Measurements from ENCODE around the gene BPIFB1. TPM values are rescaled to one million over a fixed set of nuclear protein-coding genes. Genes with fewer than 3 reads are reported as not detected.

Gene BPIFB1
- total and polyA plus RNA-seq, 2 of the 8 experiments (the other 6 are each of a cell fraction or from before 2014, with no cell fraction given), result not detected

GRCh38 chr20:33262658-33263065 is 20.4 kb upstream of the BPIFB1 start:
- Histone ChIP-seq H3K36me3 (ENCODE audit: control insufficient read depth in 2 of 4, insufficient read depth in 4 of 4, low read length in 3 of 4) (no peaks in the 10 kb centered on the region), H3K27ac (ENCODE audit: low read depth, low read length) (no peak overlapping the region), H2BK120ac (replicated peaks; ENCODE audit: low read depth, low read length) (no peak overlapping the region), H3K56ac (replicated peaks; ENCODE audit: insufficient read length, low read depth, low read length) (no peak overlapping the region), H2BK5ac (ENCODE audit: low read depth, low read length) (no peak overlapping the region), H3K4ac (replicated peaks; ENCODE audit: insufficient read length, low read depth, low read length) (no peak overlapping the region), H2AK5ac (ENCODE audit: low read depth, low read length) (no peak overlapping the region), H3K79me1 (ENCODE audit: low read depth, low read length) (no peaks in the 10 kb centered on the region), H3K14ac (ENCODE audit: insufficient read length) (no peak overlapping the region), H3K79me2 (ENCODE audit: control insufficient read depth in 1 of 2, insufficient read depth in 2 of 2, low read length in 2 of 2) (no peaks in the 10 kb centered on the region), H3K23me2 (ENCODE audit: low read depth, low read length) (no peaks in the 10 kb centered on the region), H2BK12ac (ENCODE audit: low read depth, low read length) (no peak overlapping the region), H3K4me2 (ENCODE audit: insufficient read depth in 1 of 2, low read depth in 2 of 2, low read length in 2 of 2) (no peak overlapping the region), H4K20me1 (replicated peaks in 1 of 2; ENCODE audit: control insufficient read depth in 1 of 2, insufficient read depth in 2 of 2, low read length in 2 of 2) (no peaks in the 10 kb centered on the region), H4K8ac (ENCODE audit: extremely low read depth, insufficient read depth, low read length) (no peak overlapping the region; the same call in 1 of the 2 replicates), H3K18ac (ENCODE audit: extremely low read depth, low read length) (no peak overlapping the region), H4K91ac (replicated peaks; ENCODE audit: insufficient read length, low read length) (no peak overlapping the region), H4K5ac (ENCODE audit: insufficient read length, low read depth, low read length) (no peak overlapping the region), H3K9me3 (ENCODE audit: insufficient read depth in 2 of 2, low read depth in 1 of 2, low read length in 1 of 2) (no peaks in the 10 kb centered on the region), H2BK20ac (ENCODE audit: low read length) (no peak overlapping the region), H2AFZ (ENCODE audit: low read length) (no peak overlapping the region), H3K4me3 (ENCODE audit: extremely low read depth in 1 of 4, insufficient read depth in 2 of 4, low read depth in 3 of 4, low read length in 4 of 4) (no peak overlapping the region), H3K23ac (ENCODE audit: insufficient read length) (no peak overlapping the region), H3K27me3 (replicated peaks in 1 of 4; ENCODE audit: control insufficient read depth in 3 of 4, extremely low read depth in 1 of 4, insufficient read depth in 3 of 4, low read length in 3 of 4) (0 out of 7 replicates have a peak, but pooled peaks cover 0 to 3% (median 0%) of the 10 kb centered on the region in 4 experiments), H3K9ac (replicated peaks in 1 of 4; ENCODE audit: extremely low read depth in 1 of 4, low read depth in 3 of 4, low read length in 3 of 4) (no peak overlapping the region), H2BK15ac (ENCODE audit: low read length) (no peak overlapping the region), H3K4me1 (replicated peaks in 1 of 4; ENCODE audit: control insufficient read depth in 3 of 4, insufficient read depth in 4 of 4, low read length in 3 of 4) (no peaks in the 10 kb centered on the region)
- ChIA-PET POLR2A (ENCODE audit: partially characterized antibody) (no interaction called here), CTCF (ENCODE audit: partially characterized antibody) (interaction anchor here (0.6 to 7.1 kb wide), 36 partner anchors 9 to 410 kb away, joined by 3 to 81 read pairs (median 4); partner anchors contain the start of gene BPIFA1)
- DNase-seq (ENCODE audit: low read depth in 1 of 2, low spot score in 2 of 2) (peak in 1 of 2 experiments; percentile 5), FAIRE-seq (peak; percentile 81)
- WGBS, 2 experiments (ENCODE audit: extremely low coverage in 1 of 2, insufficient coverage in 1 of 2, insufficient read length in 1 of 2, insufficient replicate concordance in 2 of 2, low coverage in 1 of 2, low lambda C conversion rate in 2 of 2, missing lambda C conversion rate in 1 of 2), result 57% methylated on average over 5 of the region's 5 CpGs; no CpG with 5 or more reads in 1 of the 2 experiments
- TF ChIP-seq CREB1 (IDR thresholded peaks at IDR 0.05) (no peak), SP2 (IDR thresholded peaks at IDR 0.05; ENCODE audit: low read length) (no peak), KDM1A (IDR thresholded peaks at IDR 0.05; ENCODE audit: borderline replicate concordance, low read length) (no peak), CBX5 (IDR thresholded peaks at IDR 0.05; ENCODE audit: low read depth, low read length) (no peak), TAF7 (optimal IDR thresholded peaks at IDR 0.05; ENCODE audit: borderline replicate concordance, low read depth, low read length) (no peak), MAX (IDR thresholded peaks at IDR 0.05) (no peak), FOSL1 (IDR thresholded peaks at IDR 0.05; ENCODE audit: insufficient read depth, low read depth, low read length) (no peak)

Data from H1 (cell line).